DOHH2 (cell line): Measurements from ENCODE around the gene PDILT.
"Not testable (repeated sequence)": the region's sequence is repeated elsewhere in the genome, so short reads cannot be mapped to it uniquely, and the experiment has no call there.

ENCODE experiments used
- H3F3A ChIP-seq: fragments of 200-600 bp; sonication (generic), shearing (Covaris generic); 2 replicates; pipeline ENCODE4 v1.6.0; 2016; ENCODE audit warnings: antibody characterized with exemption, mild to moderate bottlenecking; ENCODE audit not compliant: control insufficient read depth, insufficient read depth
- H3K27ac ChIP-seq: fragments of 200-600 bp; sonication (generic); 2 replicates; pipeline ENCODE4 v1.5.1; 2014; ENCODE audit warnings: low read depth, mild to moderate bottlenecking, low read length, moderate library complexity
- H3K27me3 ChIP-seq: fragments of 200-600 bp; sonication (generic); 2 replicates; pipeline ENCODE4 v1.6.1; 2014; ENCODE audit warnings: mild to moderate bottlenecking, low read length, mixed read lengths; ENCODE audit not compliant: control insufficient read depth
- H3K36me3 ChIP-seq: fragments of 200-600 bp; sonication (generic); 2 replicates; pipeline ENCODE4 v1.6.1; 2014; ENCODE audit warnings: mild to moderate bottlenecking, low read length, moderate library complexity, mixed read lengths; ENCODE audit not compliant: control insufficient read depth
- H3K4me1 ChIP-seq: fragments of 200-600 bp; sonication (generic); 2 replicates; pipeline ENCODE4 v1.6.1; 2014; ENCODE audit warnings: mild to moderate bottlenecking, low read length, mixed read lengths; ENCODE audit not compliant: control insufficient read depth
- H3K4me2 ChIP-seq: fragments of 200-600 bp; sonication (generic); 2 replicates; pipeline ENCODE4 v1.6.0; 2014; ENCODE audit warnings: mild to moderate bottlenecking, low read length, moderate library complexity
- H3K4me3 ChIP-seq: fragments of 200-600 bp; sonication (generic); 2 replicates; pipeline ENCODE4 v1.5.1; 2014; ENCODE audit warnings: mild to moderate bottlenecking, low read length, mixed read lengths
- H3K79me2 ChIP-seq: fragments of 200-600 bp; sonication (generic); 2 replicates; pipeline ENCODE4 v1.6.1; 2014; ENCODE audit warnings: mild to moderate bottlenecking, low read length, mixed read lengths; ENCODE audit not compliant: control insufficient read depth
- H3K9me2 ChIP-seq: fragments of 200-600 bp; sonication (generic); replicated peaks from 2 replicates; pipeline ENCODE4 v1.6.1; 2014; ENCODE audit warnings: mild to moderate bottlenecking, low read length, mixed read lengths; ENCODE audit not compliant: control insufficient read depth
- H3K9me3 ChIP-seq: fragments of 200-600 bp; sonication (generic); 2 replicates; pipeline ENCODE4 v1.6.1; 2014; ENCODE audit warnings: antibody characterized with exemption, low read length, mixed read lengths; ENCODE audit not compliant: control insufficient read depth, insufficient read depth
- H4K20me1 ChIP-seq: fragments of 200-600 bp; sonication (generic); 2 replicates; pipeline ENCODE4 v1.6.0; 2014; ENCODE audit warnings: low read depth, mild to moderate bottlenecking, antibody characterized with exemption, low read length, moderate library complexity; ENCODE audit not compliant: control insufficient read depth, insufficient read depth
- EZH2phosphoT487 ChIP-seq: fragments of 200-600 bp; sonication (generic); IDR thresholded peaks from 2 replicates; pipeline ENCODE4 v1.6.1; 2017; ENCODE audit warnings: borderline replicate concordance, mild to moderate bottlenecking, antibody characterized with exemption, low read length, moderate library complexity, mixed read lengths
- TF ChIP-seq, protein P1 (sequence below): fragments of 200-600 bp; sonication (generic); IDR thresholded peaks from one replicate; pipeline ENCODE4 v1.5.1; 2014; ENCODE audit warnings: antibody characterized with exemption, mild to moderate bottlenecking, low read depth, low read length; ENCODE audit not compliant: poor library complexity, severe bottlenecking

The PDILT gene, protein sequence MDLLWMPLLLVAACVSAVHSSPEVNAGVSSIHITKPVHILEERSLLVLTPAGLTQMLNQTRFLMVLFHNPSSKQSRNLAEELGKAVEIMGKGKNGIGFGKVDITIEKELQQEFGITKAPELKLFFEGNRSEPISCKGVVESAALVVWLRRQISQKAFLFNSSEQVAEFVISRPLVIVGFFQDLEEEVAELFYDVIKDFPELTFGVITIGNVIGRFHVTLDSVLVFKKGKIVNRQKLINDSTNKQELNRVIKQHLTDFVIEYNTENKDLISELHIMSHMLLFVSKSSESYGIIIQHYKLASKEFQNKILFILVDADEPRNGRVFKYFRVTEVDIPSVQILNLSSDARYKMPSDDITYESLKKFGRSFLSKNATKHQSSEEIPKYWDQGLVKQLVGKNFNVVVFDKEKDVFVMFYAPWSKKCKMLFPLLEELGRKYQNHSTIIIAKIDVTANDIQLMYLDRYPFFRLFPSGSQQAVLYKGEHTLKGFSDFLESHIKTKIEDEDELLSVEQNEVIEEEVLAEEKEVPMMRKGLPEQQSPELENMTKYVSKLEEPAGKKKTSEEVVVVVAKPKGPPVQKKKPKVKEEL

GRCh38 chr16:20404637-20405036 is at the start of gene PDILT:
PDILT (minus strand) TSS chr16:20404737; CDS start chr16:20399300, 5,437 bp downstream.
- Histone ChIP-seq H3K27ac (no peak within 1 kb of the TSS), H3K79me2 (no peaks in the 10 kb centered on the region), H3K9me2 (no peaks in the 10 kb centered on the region), H3F3A (no peaks in the 10 kb centered on the region), H4K20me1 (no peaks in the 10 kb centered on the region), H3K4me3 (no peak within 1 kb of the TSS), H3K9me3 (no peaks in the 10 kb centered on the region), H3K36me3 (no peaks in the 10 kb centered on the region), H3K27me3 (no peaks in the 10 kb centered on the region), H3K4me2 (no peak within 1 kb of the TSS), H3K4me1 (peaks cover 2% of the 10 kb centered on the region; the same call in 1 of the 2 replicates)
- no peak for TF ChIP-seq EZH2phosphoT487
- TF ChIP-seq, protein P1, sequence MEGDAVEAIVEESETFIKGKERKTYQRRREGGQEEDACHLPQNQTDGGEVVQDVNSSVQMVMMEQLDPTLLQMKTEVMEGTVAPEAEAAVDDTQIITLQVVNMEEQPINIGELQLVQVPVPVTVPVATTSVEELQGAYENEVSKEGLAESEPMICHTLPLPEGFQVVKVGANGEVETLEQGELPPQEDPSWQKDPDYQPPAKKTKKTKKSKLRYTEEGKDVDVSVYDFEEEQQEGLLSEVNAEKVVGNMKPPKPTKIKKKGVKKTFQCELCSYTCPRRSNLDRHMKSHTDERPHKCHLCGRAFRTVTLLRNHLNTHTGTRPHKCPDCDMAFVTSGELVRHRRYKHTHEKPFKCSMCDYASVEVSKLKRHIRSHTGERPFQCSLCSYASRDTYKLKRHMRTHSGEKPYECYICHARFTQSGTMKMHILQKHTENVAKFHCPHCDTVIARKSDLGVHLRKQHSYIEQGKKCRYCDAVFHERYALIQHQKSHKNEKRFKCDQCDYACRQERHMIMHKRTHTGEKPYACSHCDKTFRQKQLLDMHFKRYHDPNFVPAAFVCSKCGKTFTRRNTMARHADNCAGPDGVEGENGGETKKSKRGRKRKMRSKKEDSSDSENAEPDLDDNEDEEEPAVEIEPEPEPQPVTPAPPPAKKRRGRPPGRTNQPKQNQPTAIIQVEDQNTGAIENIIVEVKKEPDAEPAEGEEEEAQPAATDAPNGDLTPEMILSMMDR: no peak

DNA sequence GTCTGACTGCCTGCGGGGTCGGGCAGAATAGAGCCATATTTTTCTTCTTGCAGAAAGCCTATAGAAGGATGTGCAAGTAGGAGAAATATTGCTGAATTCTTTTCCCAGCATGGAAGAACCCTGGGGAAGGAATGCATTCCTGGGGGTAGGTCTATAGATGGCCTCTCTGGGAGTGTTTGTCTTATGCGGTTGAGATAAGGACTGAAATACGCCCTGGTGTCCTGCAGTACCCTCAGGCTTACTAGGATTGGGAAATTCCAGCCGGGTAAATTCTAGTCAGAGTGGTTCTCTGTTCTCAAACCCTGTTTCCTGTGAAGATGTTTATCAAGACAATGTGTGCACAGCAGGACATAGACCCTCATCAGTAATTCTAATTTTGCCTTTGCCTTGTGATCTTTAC is 49.1 kb upstream of the PDILT start:
- not testable (repeated sequence) for H3K79me2 ChIP-seq, H3K4me1 ChIP-seq, H3K36me3 ChIP-seq, H3K4me3 ChIP-seq, H3K27ac ChIP-seq, H3K27me3 ChIP-seq, H4K20me1 ChIP-seq, H3K9me3 ChIP-seq, H3F3A ChIP-seq, H3K4me2 ChIP-seq, H3K9me2 ChIP-seq

- not testable (repeated sequence) for H3F3A ChIP-seq, H3K4me2 ChIP-seq, H3K27ac ChIP-seq, H4K20me1 ChIP-seq, H3K4me3 ChIP-seq, H3K79me2 ChIP-seq, H3K27me3 ChIP-seq, H3K36me3 ChIP-seq, H3K9me2 ChIP-seq, H3K4me1 ChIP-seq, H3K9me3 ChIP-seq
Observed at GRCh38 chr16:20451364-20451763, 46.8 kb upstream of the PDILT start, which contains the start of gene ACSM2A. ACSM2A (plus strand) TSS chr16:20451521; CDS start chr16:20460115, 8,594 bp downstream.

GRCh38 chr16:20446652-20447393 is 42.3 kb upstream of the PDILT start:
- H3F3A ChIP-seq, H3K9me3 ChIP-seq, H3K4me2 ChIP-seq, H3K27me3 ChIP-seq, H3K9me2 ChIP-seq, H4K20me1 ChIP-seq, H3K4me1 ChIP-seq, H3K79me2 ChIP-seq, H3K36me3 ChIP-seq, H3K27ac ChIP-seq, H3K4me3 ChIP-seq: not testable (repeated sequence)

DNA sequence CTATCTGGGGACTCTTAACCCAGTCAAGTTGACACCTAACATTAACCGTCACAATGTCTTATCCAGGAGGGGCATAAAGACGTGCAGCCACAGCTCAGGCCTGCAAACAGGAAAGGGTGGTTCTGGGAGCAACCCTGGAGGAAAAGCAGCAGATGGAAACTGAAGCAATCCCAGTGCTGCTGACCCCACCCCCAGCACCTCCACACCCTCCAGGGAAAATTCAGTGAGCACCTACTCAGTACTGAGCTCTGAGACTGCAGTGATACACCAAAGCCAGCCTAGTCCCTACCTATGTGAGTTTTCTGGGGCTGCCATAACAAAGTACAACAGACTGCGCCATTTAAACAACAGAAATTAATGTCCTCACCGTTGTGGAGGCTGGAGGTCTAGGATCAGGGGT is 37.3 kb upstream of the PDILT start:
- H3K4me1 ChIP-seq, H3F3A ChIP-seq, H3K4me3 ChIP-seq, H3K36me3 ChIP-seq, H4K20me1 ChIP-seq, H3K9me3 ChIP-seq, H3K9me2 ChIP-seq, H3K27me3 ChIP-seq, H3K4me2 ChIP-seq, H3K79me2 ChIP-seq, H3K27ac ChIP-seq: not testable (repeated sequence)
